Inferior parietal cortex (tissue), 1 donor: ENCODE measurements around the gene LMO1.

ENCODE experiments used
- DNase-seq: peaks from one replicate; pipeline ENCODE4 v3.0.0-alpha.2; 2016; ENCODE audit errors: extremely low spot score

The LMO1 gene

GRCh38 chr11:8242499-8243280, 21.0 kb downstream of the LMO1 start:
- DNase-seq = no peak

GRCh38 chr11:8242118-8242475, 21.6 kb downstream of the LMO1 start:
- no peak for DNase-seq

GRCh38 chr11:8241373-8242117, 22.1 kb downstream of the LMO1 start:
- DNase-seq = no peak

GRCh38 chr11:8239536-8240228, 24.0 kb downstream of the LMO1 start:
- no peak for DNase-seq

- DNase-seq = no peak
Measured at GRCh38 chr11:8239040-8239439, 24.6 kb downstream of the LMO1 start.

- no peak for DNase-seq
Measured at GRCh38 chr11:8237453-8237852, 26.2 kb downstream of the LMO1 start.

GRCh38 chr11:8235925-8236324, 27.8 kb downstream of the LMO1 start:
- no peak for DNase-seq

- DNase-seq = no peak
Measured at GRCh38 chr11:8234910-8235309, 28.8 kb downstream of the LMO1 start.

GRCh38 chr11:8234425-8234821, 29.3 kb downstream of the LMO1 start:
- no peak for DNase-seq

- no peak for DNase-seq
Measured at GRCh38 chr11:8233691-8234424, 29.8 kb downstream of the LMO1 start.

GRCh38 chr11:8232849-8233606, 30.6 kb downstream of the LMO1 start:
- DNase-seq = no peak

GRCh38 chr11:8232414-8232813, 31.3 kb downstream of the LMO1 start:
- DNase-seq = no peak

- no peak for DNase-seq
Measured at GRCh38 chr11:8231979-8232378, 31.7 kb downstream of the LMO1 start.

- no peak for DNase-seq
Measured at GRCh38 chr11:8230921-8231847, 32.5 kb downstream of the LMO1 start.

GRCh38 chr11:8230178-8230859, 33.4 kb downstream of the LMO1 start:
- DNase-seq = no peak

GRCh38 chr11:8229299-8230177, 34.1 kb downstream of the LMO1 start:
- DNase-seq = no peak

GRCh38 chr11:8228231-8228630, 35.4 kb downstream of the LMO1 start:
- no peak for DNase-seq
